Uterus (tissue), 4 donors: Measurements from ENCODE around the gene SSBP4. TPM values are rescaled to one million over a fixed set of nuclear protein-coding genes. Genes with fewer than 3 reads are reported as not detected.

ENCODE experiments used
- DNase-seq, 2 donors: peaks; one replicate each; pipeline ENCODE4 v3.0.0-alpha.2; 2019 to 2020
- H3K27ac ChIP-seq, 2 donors: fragments of 200-600 bp; sonication (generic); 1 replicate in 1 of 2; 2 replicates in 1 of 2; pipeline ENCODE4 v1.5.1; 2016 to 2018
- H3K27me3 ChIP-seq, 2 donors: fragments of 200-600 bp; sonication (generic); one replicate each; pipeline ENCODE4 v1.5.1; 2018 to 2019; ENCODE audit warnings: control low read depth in 1 of 2
- H3K36me3 ChIP-seq, 2 donors: fragments of 200-600 bp; sonication (generic); one replicate each; pipeline ENCODE4 v1.5.1; 2019; ENCODE audit warnings: control low read depth in 1 of 2
- H3K4me1 ChIP-seq, 2 donors: fragments of 200-600 bp; sonication (generic); one replicate each; pipeline ENCODE4 v1.5.1; 2018 to 2019; ENCODE audit warnings: control low read depth in 1 of 2
- H3K4me3 ChIP-seq, 2 donors: fragments of 200-600 bp; sonication (generic); 1 replicate in 1 of 2; 2 replicates in 1 of 2; pipeline ENCODE4 v1.5.1; 2018 to 2019; ENCODE audit warnings: mild to moderate bottlenecking in 1 of 2
- H3K9me3 ChIP-seq, 2 donors: fragments of 200-600 bp; sonication (generic); one replicate each; pipeline ENCODE4 v1.5.1; 2019; ENCODE audit warnings: control low read depth in 1 of 2
- CTCF ChIP-seq, 4 experiments: fragments of 200-600 bp in 2 of 4; fragments of 450-650 bp in 2 of 4; sonication (generic) in 2 of 4; IDR thresholded peaks; one replicate each; pipeline ENCODE4 v1.5.1; 2016 to 2019; ENCODE audit warnings: antibody characterized with exemption in 4 of 4, mild to moderate bottlenecking in 2 of 4, moderate library complexity in 1 of 4
- POLR2A ChIP-seq, 2 donors: fragments of 450-650 bp; IDR thresholded peaks; one replicate each; pipeline ENCODE4 v1.6.1; 2016; ENCODE audit warnings: antibody characterized with exemption in 2 of 2, mild to moderate bottlenecking in 1 of 2, moderate library complexity in 1 of 2
- intact Hi-C: fragments of 100-400 bp; cut with DNase I; formaldehyde crosslinking; loops from one replicate; pipeline ENCODE4 v1.15.1; 2023; ENCODE audit warnings: low total_unique reads
- total RNA-seq, 4 donors: library from RNA; depleted of rRNA in 3 of 4; stranded (reverse); fragments of >200 nt in 3 of 4; gene quantifications; one replicate each; pipeline versions ENCODE4 v1.1.0 to v1.2.4, GENCODE V29; 2014 to 2023
- donor health status: DM: yes; HTN: yes; CAD: no.

Gene SSBP4
- total RNA-seq, 4 donors from 2014 or later = 23.6 to 105 (median 54.8) TPM

DNA sequence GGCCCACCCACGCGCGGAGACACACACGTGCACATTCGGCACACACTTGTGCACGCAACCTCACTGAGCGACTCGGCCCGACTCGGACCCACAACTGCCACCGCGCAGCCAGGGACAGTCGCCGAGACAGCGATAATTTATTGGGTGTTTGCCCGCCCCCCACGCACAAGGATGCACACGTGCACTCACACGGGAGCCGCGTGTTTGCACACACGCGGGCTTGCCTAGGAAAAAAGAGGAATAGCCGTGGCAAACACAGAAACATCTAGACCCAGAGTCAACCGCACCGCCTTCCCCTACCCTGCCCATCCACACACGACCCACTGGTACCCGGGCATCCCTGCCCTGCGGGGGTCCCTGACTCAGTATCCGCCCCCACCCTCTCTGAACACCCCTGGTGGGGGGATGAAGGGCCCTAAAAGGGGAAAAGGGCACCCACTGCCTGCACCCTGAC is 1.1 kb upstream of the SSBP4 start:
- peaks cover 0 to 34% of the 10 kb centered on the region in 2 donors for H3K4me1 ChIP-seq

GRCh38 chr19:18418483-18419194 is 559 bp upstream of the SSBP4 start:
- intact Hi-C loops = loop anchor here (10.0 kb wide), 1 partner anchor 74 kb away; the partner anchor contains the start of gene PGPEP1
- peak in 1 of 2 donors; percentile 66 for DNase-seq
- Histone ChIP-seq H3K27me3 (no peaks in the 10 kb centered on the region), H3K4me1 (peaks cover 0 to 34% of the 10 kb centered on the region in 2 donors), H3K27ac (peak overlapping the region; percentile 90 to 93), H3K9me3 (no peaks in the 10 kb centered on the region), H3K4me3 (peak overlapping the region; percentile 37 to 62), H3K36me3 (no peaks in the 10 kb centered on the region)
- no peak for TF ChIP-seq POLR2A (IDR thresholded peaks at IDR 0.05)
- TF ChIP-seq CTCF (IDR thresholded peaks at IDR 0.05) = no peak

More for the DNA sequence above, 1.1 kb upstream of the SSBP4 start:
- Histone ChIP-seq H3K4me3 (peak overlapping the region in 1 of 2 donors; percentile 46), H3K36me3 (no peaks in the 10 kb centered on the region), H3K9me3 (no peaks in the 10 kb centered on the region), H3K27ac (peak overlapping the region; percentile 90 to 93), H3K27me3 (no peaks in the 10 kb centered on the region)
- peak in 1 of 2 donors; percentile 72 for DNase-seq
- TF ChIP-seq POLR2A (IDR thresholded peaks at IDR 0.05) (no peak), CTCF (IDR thresholded peaks at IDR 0.05) (no peak)
- intact Hi-C loops = loop anchor here (10.0 kb wide), 1 partner anchor 73 kb away; the partner anchor contains the start of gene PGPEP1

DNA sequence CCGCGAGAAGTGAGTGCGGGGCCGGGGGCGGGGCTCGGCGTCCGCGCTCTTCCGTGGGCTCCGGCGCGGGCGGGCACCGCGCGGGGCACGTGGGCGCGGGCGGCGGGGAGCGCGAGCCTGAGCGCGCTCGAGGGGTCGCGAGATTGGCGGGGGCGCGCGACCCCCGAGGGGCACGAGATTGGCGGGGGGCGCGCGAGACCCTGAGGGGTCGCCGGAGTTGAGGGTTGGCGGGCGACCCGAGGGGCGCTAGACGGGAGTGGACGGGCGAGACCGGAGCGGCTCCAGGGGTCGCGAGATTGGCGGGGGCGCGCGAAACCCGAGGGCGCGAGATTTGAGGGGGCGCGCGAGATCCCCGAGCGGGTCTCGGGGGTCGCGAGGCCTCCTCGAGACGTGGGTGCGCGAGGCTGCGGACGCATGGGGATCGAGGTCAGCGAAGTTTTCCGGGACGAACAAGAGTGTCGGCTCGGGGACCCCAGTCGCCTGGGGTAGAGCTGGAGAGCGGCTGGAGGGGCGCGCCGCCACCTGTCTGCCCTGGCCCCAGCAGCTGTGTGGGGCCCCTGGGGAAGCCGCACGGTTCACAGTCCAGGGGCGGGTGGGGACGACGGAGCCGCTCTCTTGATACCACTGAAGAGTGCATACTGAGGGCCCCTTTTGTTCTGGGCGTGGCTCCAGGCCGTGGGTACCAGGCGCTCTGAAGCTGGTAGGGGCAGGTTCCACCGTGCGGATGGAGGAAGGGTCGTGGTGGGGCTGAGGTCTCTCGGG is 682 bp downstream of the SSBP4 start:
- H3K4me1 ChIP-seq = peaks cover 0 to 27% of the 10 kb centered on the region in 2 donors
- peak overlapping the region; percentile 90 to 93 for H3K27ac ChIP-seq
- no peaks in the 10 kb centered on the region for H3K9me3 ChIP-seq
- TF ChIP-seq CTCF (IDR thresholded peaks at IDR 0.05) = no peak
- no peak for TF ChIP-seq POLR2A (IDR thresholded peaks at IDR 0.05)
- H3K4me3 ChIP-seq = peak overlapping the region; percentile 37 to 62
- DNase-seq = peak in 1 of 2 donors; percentile 59
- no peaks in the 10 kb centered on the region for H3K36me3 ChIP-seq
- intact Hi-C loops = loop anchor here (10.0 kb wide), 1 partner anchor 75 kb away; the partner anchor contains the start of gene PGPEP1
- no peaks in the 10 kb centered on the region for H3K27me3 ChIP-seq

GRCh38 chr19:18420930-18421329 is 1.7 kb downstream of the SSBP4 start:
- Histone ChIP-seq H3K36me3 (no peaks in the 10 kb centered on the region), H3K27ac (peak overlapping the region; percentile 90 to 93), H3K4me3 (peak overlapping the region in 1 of 2 donors; percentile 62), H3K9me3 (no peaks in the 10 kb centered on the region), H3K4me1 (peaks cover 0 to 32% of the 10 kb centered on the region in 2 donors), H3K27me3 (no peaks in the 10 kb centered on the region)
- TF ChIP-seq POLR2A (IDR thresholded peaks at IDR 0.05) (no peak), CTCF (IDR thresholded peaks at IDR 0.05) (no peak)
- intact Hi-C loops = no loop called here
- peak in 1 of 2 donors; percentile 34 for DNase-seq
